Measurements from ENCODE around the gene SFXN3. TPM values are rescaled to one million over a fixed set of nuclear protein-coding genes. Genes with fewer than 3 reads are reported as not detected.
A peak's percentile ranks its signal among the peaks of the same experiment; 100 is the strongest.

The SFXN3 gene
- total RNA-seq, 1 experiment from 2014 or later, result 16.9 TPM

- TSS peak; percentile 96 for BruUV-seq (replicated peaks)
- ChIA-PET CTCF (interaction anchor here (0.5 to 3.5 kb wide), 8 partner anchors 8 to 99 kb away, joined by 3 to 20 read pairs (median 5); no protein-coding TSS in a partner anchor), POLR2A (ENCODE audit: low non-redundant PET) (interaction anchor here (0.6 kb wide), 2 partner anchors 10 to 210 kb away, joined by 7 to 9 read pairs; no protein-coding TSS in a partner anchor)
- peak; percentile 93 for DNase-seq (ENCODE audit: low spot score)
- no peaks in the 10 kb centered on the region for H3K36me3 ChIP-seq (ENCODE audit: insufficient read depth, low read length, poor library complexity, severe bottlenecking)
- intact Hi-C loops (cut with micrococcal nuclease; ENCODE audit: unreplicated experiment), result loop anchor here (5.0 kb wide), 1 partner anchor 99 kb away; no protein-coding TSS in a partner anchor
- peaks cover 37% of the 10 kb centered on the region for H3K4me1 ChIP-seq (ENCODE audit: insufficient read depth, low read length, poor library complexity, severe bottlenecking)
- no peaks in the 10 kb centered on the region for H3K9me3 ChIP-seq (ENCODE audit: low read depth, low read length, poor library complexity, severe bottlenecking)
- no peaks in the 10 kb centered on the region for H3K27me3 ChIP-seq (replicated peaks; ENCODE audit: insufficient read depth, low read depth, low read length, poor library complexity)
- H3K4me3 ChIP-seq (ENCODE audit: low read depth, low read length, poor library complexity, severe bottlenecking), result peak overlapping the region; percentile 54
- TF ChIP-seq CTCF (conservative IDR thresholded peaks at IDR 0.05; ENCODE audit: low read depth, low read length), result no peak
- TF ChIP-seq EZH2 (IDR thresholded peaks at IDR 0.05; ENCODE audit: borderline replicate concordance, low read depth, low read length, poor library complexity, severe bottlenecking), result no peak
- peak overlapping the region; percentile 84 for H3K27ac ChIP-seq (ENCODE audit: low read depth, low read length, poor library complexity, severe bottlenecking)
These were observed 11.8 kb downstream of the SFXN3 start for GRCh38 chr10:101042667-101043362.

GRCh38 chr10:101043363-101043707 lies 12.3 kb downstream of the SFXN3 start:
- intact Hi-C loops (cut with micrococcal nuclease; ENCODE audit: unreplicated experiment), result loop anchor here (5.0 kb wide), 1 partner anchor 99 kb away; no protein-coding TSS in a partner anchor
- Histone ChIP-seq H3K36me3 (ENCODE audit: insufficient read depth, low read length, poor library complexity, severe bottlenecking) (no peaks in the 10 kb centered on the region), H3K9me3 (ENCODE audit: low read depth, low read length, poor library complexity, severe bottlenecking) (no peaks in the 10 kb centered on the region), H3K4me1 (ENCODE audit: insufficient read depth, low read length, poor library complexity, severe bottlenecking) (peaks cover 37% of the 10 kb centered on the region), H3K27ac (ENCODE audit: low read depth, low read length, poor library complexity, severe bottlenecking) (peak overlapping the region; percentile 84), H3K4me3 (ENCODE audit: low read depth, low read length, poor library complexity, severe bottlenecking) (peak overlapping the region; percentile 54), H3K27me3 (replicated peaks; ENCODE audit: insufficient read depth, low read depth, low read length, poor library complexity) (no peaks in the 10 kb centered on the region)
- POLR2A ChIA-PET (ENCODE audit: low non-redundant PET), result interaction anchor here (0.6 kb wide), 1 partner anchor 210 kb away, joined by 7 read pairs; no protein-coding TSS in a partner anchor
- BruUV-seq (replicated peaks), result no TSS peak
- no peak for DNase-seq (ENCODE audit: low spot score)
- no peak for TF ChIP-seq EZH2 (IDR thresholded peaks at IDR 0.05; ENCODE audit: borderline replicate concordance, low read depth, low read length, poor library complexity, severe bottlenecking)
- CTCF ChIA-PET, result interaction anchor here (0.5 to 3.5 kb wide), 7 partner anchors 7 to 99 kb away, joined by 3 to 20 read pairs (median 5); no protein-coding TSS in a partner anchor

- ChIA-PET CTCF (interaction anchor here (1.8 to 3.5 kb wide), 2 partner anchors 15 to 98 kb away, joined by 6 to 20 read pairs; no protein-coding TSS in a partner anchor), POLR2A (ENCODE audit: low non-redundant PET) (no interaction called here)
- Histone ChIP-seq H3K36me3 (ENCODE audit: insufficient read depth, low read length, poor library complexity, severe bottlenecking) (no peaks in the 10 kb centered on the region), H3K4me1 (ENCODE audit: insufficient read depth, low read length, poor library complexity, severe bottlenecking) (peaks cover 37% of the 10 kb centered on the region), H3K27ac (ENCODE audit: low read depth, low read length, poor library complexity, severe bottlenecking) (no peak overlapping the region), H3K27me3 (replicated peaks; ENCODE audit: insufficient read depth, low read depth, low read length, poor library complexity) (no peaks in the 10 kb centered on the region), H3K4me3 (ENCODE audit: low read depth, low read length, poor library complexity, severe bottlenecking) (no peak overlapping the region), H3K9me3 (ENCODE audit: low read depth, low read length, poor library complexity, severe bottlenecking) (no peaks in the 10 kb centered on the region)
- DNase-seq (ENCODE audit: low spot score), result no peak
- no TSS peak for BruUV-seq (replicated peaks)
- intact Hi-C loops (cut with micrococcal nuclease; ENCODE audit: unreplicated experiment), result loop anchor here (5.0 kb wide), 1 partner anchor 98 kb away; no protein-coding TSS in a partner anchor
- no peak for TF ChIP-seq EZH2 (IDR thresholded peaks at IDR 0.05; ENCODE audit: borderline replicate concordance, low read depth, low read length, poor library complexity, severe bottlenecking)
- no peak for TF ChIP-seq CTCF (conservative IDR thresholded peaks at IDR 0.05; ENCODE audit: low read depth, low read length)
These were observed 13.1 kb downstream of the SFXN3 start for GRCh38 chr10:101044117-101044516.

Measured in A673 (cell line).